Measurements from ENCODE around the gene DLK1.

Gene DLK1

DNA sequence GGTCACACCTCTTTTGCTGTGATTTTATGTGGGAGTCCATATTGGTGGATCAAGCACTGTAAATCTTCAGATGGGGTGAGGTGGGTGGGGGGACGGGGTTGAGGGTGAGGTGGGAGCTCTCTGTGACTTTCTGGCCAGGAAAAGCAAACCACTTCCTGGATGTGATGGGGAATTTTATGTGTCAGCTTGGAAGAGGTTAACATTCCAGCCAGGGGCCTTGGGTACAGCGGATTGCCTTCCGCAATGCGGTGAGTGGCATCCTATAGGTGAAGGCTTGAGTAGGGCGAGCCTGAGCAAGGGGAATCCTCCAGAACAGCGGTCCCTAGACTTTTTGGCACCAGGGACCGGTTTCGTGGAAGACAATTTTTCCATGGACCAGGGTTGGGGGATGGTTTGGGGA, 36.2 kb downstream of the DLK1 start:
- no peak for DNase-seq

GRCh38 chr14:100764471-100765115, 37.9 kb downstream of the DLK1 start:
- no peak for DNase-seq

- DNase-seq: no peak
Observed at GRCh38 chr14:100765296-100765695, 38.6 kb downstream of the DLK1 start.

GRCh38 chr14:100765991-100766390, 39.3 kb downstream of the DLK1 start:
- no peak for DNase-seq

DNA sequence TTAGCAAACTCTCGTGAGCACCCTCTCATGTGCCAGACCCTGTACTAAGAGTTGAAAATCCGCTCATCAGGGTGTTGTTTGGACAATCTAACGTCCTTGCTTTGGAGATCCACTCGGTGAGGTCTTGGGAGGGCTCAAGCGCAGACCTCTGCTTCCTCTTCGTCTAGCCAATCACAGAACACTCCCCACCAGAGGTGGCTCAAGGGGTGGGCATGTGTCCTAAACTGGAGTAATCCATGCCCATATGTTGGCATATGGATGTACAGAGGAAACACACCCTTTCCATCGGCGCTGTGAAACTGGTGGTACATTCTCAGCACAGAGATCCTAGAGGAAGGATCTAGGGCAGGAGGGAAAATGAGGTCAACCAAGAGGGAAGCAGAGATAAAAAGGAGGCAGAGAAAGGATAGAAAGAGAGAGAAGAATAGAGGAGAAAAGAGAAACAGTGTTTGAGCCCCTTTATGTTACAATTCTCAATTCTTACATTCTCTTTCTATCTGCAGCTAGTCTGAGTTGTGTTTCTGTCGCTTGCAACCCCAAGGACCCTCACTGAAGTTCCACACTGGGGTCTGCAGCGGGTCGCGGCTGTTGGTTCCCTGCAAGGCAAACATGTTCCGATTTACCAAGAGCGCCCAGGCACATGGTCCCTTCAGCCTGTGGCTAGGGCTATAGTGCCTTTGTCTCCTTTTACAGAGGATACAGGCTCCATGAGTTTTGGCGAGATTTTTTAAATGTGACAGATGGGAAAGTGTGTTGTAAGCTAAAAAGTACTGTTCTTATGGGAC, 40.5 kb downstream of the DLK1 start:
- DNase-seq: no peak

- DNase-seq: no peak
Observed at GRCh38 chr14:100767788-100768536, 41.3 kb downstream of the DLK1 start.

- DNase-seq: no peak
Observed at GRCh38 chr14:100769035-100769939, 42.6 kb downstream of the DLK1 start.

DNA sequence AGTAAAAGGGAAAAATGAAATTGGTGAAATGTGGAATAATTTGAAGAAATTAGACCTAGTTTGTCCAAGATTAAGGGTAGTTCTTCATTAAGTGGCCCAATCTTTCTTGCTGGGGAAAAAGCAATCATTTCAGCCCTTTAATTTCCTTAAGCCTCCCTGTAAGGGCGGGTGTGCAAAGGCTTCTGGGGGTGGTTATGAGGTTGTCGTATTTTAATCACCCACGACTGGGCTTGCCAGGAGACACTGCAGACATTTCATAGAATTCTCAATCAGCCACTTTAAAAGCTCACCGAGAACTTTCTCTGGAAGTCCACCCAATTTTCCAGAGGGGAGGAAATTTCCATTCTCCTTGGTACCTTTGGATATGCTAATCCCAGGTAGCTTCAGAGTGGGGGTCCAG, 43.4 kb downstream of the DLK1 start:
- no peak for DNase-seq

- no peak for DNase-seq
Observed at GRCh38 chr14:100770605-100771120, 44.0 kb downstream of the DLK1 start.

- no peak for DNase-seq
Observed at GRCh38 chr14:100771121-100771800, 44.6 kb downstream of the DLK1 start.

- DNase-seq: no peak
Observed at GRCh38 chr14:100772607-100773165, 46.0 kb downstream of the DLK1 start.

DNA sequence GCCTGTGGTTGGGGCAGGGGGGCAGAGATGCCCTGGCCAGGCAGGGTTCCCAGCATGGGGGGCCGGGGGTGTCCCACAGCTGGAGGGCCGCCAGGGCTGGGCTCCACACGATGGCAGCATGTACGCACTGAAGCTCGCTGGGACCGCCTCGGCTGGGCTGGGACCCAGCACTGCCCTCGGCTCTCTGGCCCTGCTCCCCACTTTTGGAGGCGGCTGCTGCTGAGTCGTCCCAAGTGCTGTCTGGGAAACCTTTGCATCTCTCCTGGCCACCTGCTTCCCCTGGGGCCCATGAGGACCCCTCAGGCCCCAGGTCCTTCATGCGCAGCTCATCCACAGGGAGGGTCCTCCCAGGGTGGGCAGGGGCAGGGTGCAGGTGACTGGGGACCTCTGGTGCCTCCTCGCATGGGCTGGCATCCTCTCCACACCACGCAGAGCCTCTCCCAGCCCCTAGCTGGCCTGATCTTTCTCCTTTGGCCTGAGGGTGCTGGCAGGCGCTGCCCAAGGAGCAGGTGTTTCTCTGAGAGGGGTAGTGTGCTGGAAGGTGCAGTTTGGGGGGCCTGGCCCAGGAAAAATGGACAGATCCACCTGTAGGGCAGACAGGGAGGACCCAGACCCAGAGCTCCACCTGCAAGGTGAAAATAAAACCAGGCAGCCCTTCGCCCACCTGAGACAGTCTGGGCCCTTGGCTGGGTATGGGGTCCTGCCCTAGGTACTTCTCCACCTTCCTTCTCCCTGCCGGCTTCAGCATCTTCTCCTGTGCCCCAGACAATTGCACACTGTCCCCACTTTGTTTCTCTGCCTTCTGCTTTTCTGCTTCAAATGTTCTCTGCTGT, 46.9 kb downstream of the DLK1 start:
- DNase-seq: no peak

GRCh38 chr14:100774164-100774537, 47.5 kb downstream of the DLK1 start:
- DNase-seq: no peak

DNA sequence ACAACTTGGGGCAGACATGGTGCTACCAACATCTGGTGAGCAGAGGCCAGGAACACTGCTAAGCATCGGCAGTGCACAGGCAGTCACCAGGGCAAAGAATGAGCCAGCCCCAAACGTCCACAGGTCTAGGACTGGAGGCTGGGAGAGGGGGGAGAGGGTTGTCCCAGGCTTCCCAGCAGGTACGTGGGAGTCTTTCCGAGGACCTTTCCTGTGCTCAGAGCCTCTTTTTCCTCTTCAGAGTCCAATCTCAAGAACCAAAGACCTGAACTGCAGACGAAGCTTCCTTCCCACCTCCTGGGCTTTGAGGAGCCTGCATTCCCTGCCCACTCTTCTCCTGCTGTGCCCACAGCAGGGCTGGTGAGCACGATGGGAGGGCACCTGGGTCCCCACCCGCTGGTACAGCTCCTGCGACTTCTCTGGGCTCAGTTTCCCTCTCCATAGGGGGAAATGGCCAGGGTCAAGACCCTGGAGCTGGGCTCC, 48.7 kb downstream of the DLK1 start:
- no peak for DNase-seq

DNA sequence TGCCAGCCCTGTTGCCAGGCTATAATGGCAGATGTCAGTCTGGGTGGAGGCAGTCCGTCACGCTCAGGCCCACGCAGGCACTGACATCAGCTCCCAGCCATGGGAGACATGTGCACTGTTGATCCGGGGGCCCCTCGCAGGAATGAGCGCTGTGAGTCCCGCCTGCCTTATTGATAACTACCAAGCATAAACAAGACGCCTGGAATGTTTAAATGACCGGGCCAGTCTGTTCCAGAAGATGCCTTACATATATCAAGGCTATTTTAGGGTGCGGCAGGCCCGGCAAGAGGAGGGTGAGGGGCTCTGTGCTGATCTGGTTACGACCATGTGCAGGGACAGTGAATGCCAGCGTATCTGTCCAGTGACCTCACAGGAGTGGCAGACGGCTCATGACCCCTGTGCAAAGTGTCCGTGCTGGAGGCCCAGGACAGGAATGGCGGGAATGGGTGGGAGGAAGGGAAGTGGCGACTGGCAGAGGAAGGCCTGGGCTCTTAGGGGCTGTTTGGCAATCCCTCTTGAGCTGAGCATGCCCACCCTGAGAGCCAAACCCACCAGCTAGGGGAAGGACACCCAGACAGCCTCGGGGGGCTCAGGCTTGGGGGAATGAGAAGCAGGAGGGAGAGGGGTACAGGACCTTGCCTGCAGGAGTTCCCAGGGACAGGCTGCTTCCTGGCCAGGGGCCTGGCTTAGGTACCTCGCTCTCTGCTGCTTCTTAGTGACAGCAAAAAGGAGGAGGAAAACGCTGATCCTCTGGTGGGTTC, 49.3 kb downstream of the DLK1 start:
- DNase-seq: no peak

DNA sequence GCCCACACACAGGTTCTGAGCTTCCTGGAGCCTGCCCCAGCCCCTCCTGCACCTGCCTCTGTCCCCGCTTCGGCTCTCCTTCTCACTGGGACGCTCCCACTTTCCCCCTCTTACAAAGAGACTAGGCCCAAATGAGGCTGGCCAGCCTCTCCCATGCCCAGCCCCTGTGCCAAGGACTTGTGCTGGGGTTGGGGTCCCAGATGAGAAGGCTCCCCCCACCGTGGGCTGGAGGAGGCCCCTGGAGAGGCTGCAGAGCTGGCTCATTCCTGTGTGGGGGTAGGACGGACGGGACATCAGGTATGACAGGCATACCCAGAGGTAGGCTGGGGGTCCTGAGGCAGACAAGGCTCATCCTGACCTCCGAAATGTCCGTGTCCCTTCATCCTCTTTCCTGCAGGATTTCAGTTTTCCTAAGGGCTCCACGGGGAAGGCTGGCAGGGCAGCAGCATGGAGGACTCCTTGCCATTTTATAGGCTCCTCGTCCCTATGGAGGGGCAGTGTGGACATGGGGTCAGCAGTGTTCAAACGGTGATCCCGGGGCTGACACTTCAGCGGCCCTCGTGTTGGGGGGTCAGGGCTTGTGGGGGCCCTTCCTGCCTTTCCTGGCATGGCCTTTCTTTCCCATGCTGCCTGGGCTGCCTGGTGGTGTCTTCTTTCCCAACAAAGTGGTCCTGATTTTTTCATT, 50.1 kb downstream of the DLK1 start:
- no peak for DNase-seq

- no peak for DNase-seq
Observed at GRCh38 chr14:100777366-100777817, 50.7 kb downstream of the DLK1 start.

DNA sequence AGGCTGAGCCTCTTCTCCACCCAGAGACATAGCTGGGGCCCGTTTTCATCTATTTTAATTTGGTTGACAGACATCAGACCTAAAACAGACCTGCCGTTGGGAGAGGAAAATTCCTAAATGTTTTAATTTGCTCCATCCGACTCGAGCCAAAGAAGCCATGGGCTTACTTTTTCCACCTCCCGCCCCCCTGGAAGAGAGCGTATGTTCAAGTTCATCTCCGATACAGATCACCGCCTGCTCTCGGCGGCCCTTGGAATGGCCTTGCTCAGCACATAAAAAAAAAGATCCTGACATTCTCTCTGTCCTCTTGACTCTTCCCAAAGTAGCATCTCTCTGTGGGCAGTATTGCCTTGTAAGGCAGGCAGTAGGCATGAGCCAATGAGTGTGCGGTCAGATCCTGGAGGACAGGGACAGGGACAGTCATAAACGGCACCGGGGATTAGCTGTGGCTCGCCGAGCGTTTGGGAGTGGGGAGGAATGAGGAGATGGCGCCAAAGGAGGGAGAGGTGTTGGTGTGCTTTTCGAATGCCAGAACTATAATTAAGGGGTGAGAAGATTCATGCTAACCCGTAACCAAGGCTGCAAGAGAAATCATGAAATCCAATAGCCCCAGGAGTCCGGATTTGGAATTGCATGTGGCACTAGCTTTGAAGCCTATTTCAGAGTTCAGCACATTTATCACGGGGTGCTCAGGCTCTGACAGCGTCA, 51.3 kb downstream of the DLK1 start:
- no peak for DNase-seq
